HCT116 (cell line): ENCODE measurements around the gene ZNF33A.

Source experiments
- ATF3 ChIP-seq: IDR thresholded peaks from 2 replicates; pipeline ENCODE4 v1.6.1; 2012
- CTCF ChIP-seq, 3 experiments: fragments of 200-600 bp in 1 of 3; sonication (generic) in 1 of 3; IDR thresholded peaks in 2 of 3; conservative IDR thresholded peaks in 1 of 3; 2 replicates each; pipeline ENCODE4 v1.5.1; 2012 to 2017; ENCODE audit warnings: low read depth in 2 of 3, low read length in 2 of 3, antibody characterized with exemption in 1 of 3, borderline replicate concordance in 1 of 3, control low read depth in 1 of 3, mild to moderate bottlenecking in 1 of 3, mixed read lengths in 1 of 3, mixed run types in 1 of 3, moderate library complexity in 1 of 3; ENCODE audit not compliant: insufficient read depth in 1 of 3
- EZH2 ChIP-seq: fragments of 200-600 bp; sonication (generic); IDR thresholded peaks from 2 replicates; pipeline ENCODE4 v1.6.1; 2017; ENCODE audit warnings: antibody characterized with exemption, mixed run types
- EZH2phosphoT487 ChIP-seq: fragments of 200-600 bp; IDR thresholded peaks from 2 replicates; pipeline ENCODE4 v1.6.1; 2018; ENCODE audit warnings: antibody characterized with exemption, borderline replicate concordance
- JUND ChIP-seq: IDR thresholded peaks from 2 replicates; pipeline ENCODE4 v1.6.1; 2012
- MAX ChIP-seq: IDR thresholded peaks from 2 replicates; pipeline ENCODE4 v1.6.1; 2012
- POLR2A ChIP-seq: IDR thresholded peaks from 2 replicates; pipeline ENCODE4 v1.7.0; 2011; ENCODE audit warnings: borderline replicate concordance; ENCODE audit not compliant: insufficient read depth, insufficient read length; ENCODE audit errors: extremely low read depth
- POLR2AphosphoS5 ChIP-seq: IDR thresholded peaks from 2 replicates; pipeline ENCODE4 v1.6.1; 2011; ENCODE audit warnings: mild to moderate bottlenecking, low read depth, low read length, moderate library complexity
- RAD21 ChIP-seq: IDR thresholded peaks from 2 replicates; pipeline ENCODE4 v1.6.1; 2012; ENCODE audit warnings: low read depth, mild to moderate bottlenecking
- SIN3A ChIP-seq: IDR thresholded peaks from 2 replicates; pipeline ENCODE4 v1.6.1; 2012; ENCODE audit warnings: low read depth
- SRF ChIP-seq: IDR thresholded peaks from 2 replicates; pipeline ENCODE4 v1.6.1; 2012; ENCODE audit warnings: low read depth
- ZNF274 ChIP-seq: fragments of 200-500 bp; sonication (Bioruptor generic); IDR thresholded peaks from 2 replicates; pipeline ENCODE4 v1.6.1; 2014; ENCODE audit warnings: mild to moderate bottlenecking, low read depth, low read length, inconsistent platforms

- TF ChIP-seq CTCF (IDR thresholded peaks at IDR 0.05 in 2 of 3, conservative IDR thresholded peaks at IDR 0.05 in 1 of 3; ENCODE audit: borderline replicate concordance in 1 of 3, insufficient read depth in 1 of 3, low read depth in 2 of 3, low read length in 2 of 3) (no peak), RAD21 (no peak), MAX (no peak), JUND (no peak), POLR2AphosphoS5 (no peak), SIN3A (no peak), ATF3 (no peak), EZH2 (no peak), SRF (no peak), POLR2A (no peak), EZH2phosphoT487 (no peak), ZNF274 (no peak)
Observed at GRCh38 chr10:38045129-38045528, 34.7 kb downstream of the ZNF33A start.
